Measurements from ENCODE around the gene LETMD1.

GRCh38 chr12:51012570-51013236 lies 35.4 kb upstream of the LETMD1 start:
- TF ChIP-seq CTCF (IDR thresholded peaks at IDR 0.05) = no peak
- no peak for TF ChIP-seq POLR2A (IDR thresholded peaks at IDR 0.05)
- TF ChIP-seq POLR2AphosphoS5 (IDR thresholded peaks at IDR 0.05) = no peak
